ENCODE data around the gene KCP. TPM values are rescaled to one million over a fixed set of nuclear protein-coding genes. Genes with fewer than 3 reads are reported as not detected.
"Not testable (repeated sequence)": the region's sequence is repeated elsewhere in the genome, so short reads cannot be mapped to it uniquely, and the experiment has no call there.

The KCP gene
- total RNA-seq, 1 experiment from 2014 or later: 0.21 TPM

DNA sequence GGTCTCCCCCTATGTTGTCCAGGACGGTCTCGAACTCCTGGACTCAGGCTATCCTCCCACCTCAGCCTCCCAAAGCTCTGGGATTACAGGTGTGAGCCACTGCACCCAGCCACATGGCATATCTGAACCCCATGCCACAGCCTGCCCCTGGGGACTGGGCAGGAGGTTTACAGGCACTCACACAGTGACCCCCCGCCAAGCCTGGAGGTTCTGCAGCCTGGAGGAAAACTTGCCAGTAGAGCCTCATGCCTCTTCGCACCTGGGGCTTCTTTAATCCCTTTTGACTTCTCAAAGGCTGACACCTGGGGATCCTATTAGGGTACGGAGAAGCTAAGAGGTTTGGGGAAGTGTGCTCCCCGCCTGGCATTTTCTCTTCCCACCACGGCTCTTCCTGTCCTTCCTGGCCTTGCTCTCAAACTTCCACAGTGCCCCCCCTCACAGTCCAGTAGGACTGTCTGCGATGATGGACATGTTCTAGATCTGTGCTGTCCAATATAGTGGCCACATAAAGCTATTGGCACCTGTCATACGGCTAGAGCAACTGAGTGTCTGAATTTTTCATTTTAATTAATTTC is 11.4 kb upstream of the KCP start:
- DNase-seq (ENCODE audit: low spot score): no peak

- no peak for DNase-seq (ENCODE audit: low spot score)
Observed at GRCh38 chr7:128920913-128921582, 10.5 kb upstream of the KCP start.

GRCh38 chr7:128919881-128920799 is 9.6 kb upstream of the KCP start:
- no peak for DNase-seq (ENCODE audit: low spot score)

- no peak for DNase-seq (ENCODE audit: low spot score)
Observed at GRCh38 chr7:128919241-128919640, 8.7 kb upstream of the KCP start.

DNA sequence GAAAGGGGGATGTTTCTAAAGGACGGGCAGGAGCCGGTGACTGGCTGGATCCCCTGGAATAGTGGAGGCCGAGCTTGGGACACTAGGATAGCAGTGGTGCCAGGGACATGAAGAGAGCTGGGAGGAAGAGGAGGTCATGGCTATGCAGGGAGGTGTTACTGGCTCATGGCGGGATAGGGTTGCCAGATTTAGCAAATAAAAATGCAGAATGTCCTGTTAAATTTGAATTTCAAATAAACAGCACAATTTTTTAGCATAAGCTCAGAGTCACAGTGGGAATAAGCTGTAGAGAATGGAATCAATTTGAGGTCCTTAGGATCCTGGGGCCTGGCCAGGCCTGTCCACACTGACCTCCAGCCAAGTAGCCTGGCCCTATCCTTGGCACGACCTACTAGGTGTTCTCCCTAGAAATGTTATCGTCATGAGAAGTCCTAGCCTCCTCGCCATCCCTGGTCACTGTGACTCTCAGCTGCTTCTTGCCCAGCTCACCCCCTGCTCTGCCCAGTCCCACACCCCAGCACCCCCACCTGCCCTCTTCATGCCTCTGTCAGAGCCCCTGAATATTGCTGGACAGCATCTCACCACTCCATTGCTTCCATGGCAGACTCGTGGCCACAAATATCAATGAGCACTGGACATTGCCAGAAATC is 7.6 kb upstream of the KCP start:
- DNase-seq (ENCODE audit: low spot score): no peak

DNA sequence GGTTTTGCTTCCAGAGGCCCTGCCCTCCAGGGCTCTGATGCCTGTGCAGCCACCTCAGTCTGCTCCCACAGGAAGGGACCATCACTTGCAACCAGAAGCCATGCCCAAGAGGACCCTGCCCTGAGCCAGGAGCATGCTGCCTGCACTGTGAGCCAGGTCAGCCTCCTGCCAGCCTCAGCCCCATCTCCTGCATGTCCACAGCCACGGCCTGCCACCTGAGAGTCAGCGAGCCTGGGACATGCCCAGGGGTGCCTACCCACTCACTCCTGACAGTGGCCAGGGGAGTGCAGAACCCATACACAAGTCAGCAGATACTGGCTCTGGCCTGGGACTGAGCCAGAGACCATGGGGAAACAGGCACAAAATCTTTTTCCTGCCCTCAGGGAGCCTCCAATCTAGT is 6.6 kb upstream of the KCP start:
- no peak for DNase-seq (ENCODE audit: low spot score)

- no peak for DNase-seq (ENCODE audit: low spot score)
Observed at GRCh38 chr7:128916643-128916915, 6.1 kb upstream of the KCP start.

DNA sequence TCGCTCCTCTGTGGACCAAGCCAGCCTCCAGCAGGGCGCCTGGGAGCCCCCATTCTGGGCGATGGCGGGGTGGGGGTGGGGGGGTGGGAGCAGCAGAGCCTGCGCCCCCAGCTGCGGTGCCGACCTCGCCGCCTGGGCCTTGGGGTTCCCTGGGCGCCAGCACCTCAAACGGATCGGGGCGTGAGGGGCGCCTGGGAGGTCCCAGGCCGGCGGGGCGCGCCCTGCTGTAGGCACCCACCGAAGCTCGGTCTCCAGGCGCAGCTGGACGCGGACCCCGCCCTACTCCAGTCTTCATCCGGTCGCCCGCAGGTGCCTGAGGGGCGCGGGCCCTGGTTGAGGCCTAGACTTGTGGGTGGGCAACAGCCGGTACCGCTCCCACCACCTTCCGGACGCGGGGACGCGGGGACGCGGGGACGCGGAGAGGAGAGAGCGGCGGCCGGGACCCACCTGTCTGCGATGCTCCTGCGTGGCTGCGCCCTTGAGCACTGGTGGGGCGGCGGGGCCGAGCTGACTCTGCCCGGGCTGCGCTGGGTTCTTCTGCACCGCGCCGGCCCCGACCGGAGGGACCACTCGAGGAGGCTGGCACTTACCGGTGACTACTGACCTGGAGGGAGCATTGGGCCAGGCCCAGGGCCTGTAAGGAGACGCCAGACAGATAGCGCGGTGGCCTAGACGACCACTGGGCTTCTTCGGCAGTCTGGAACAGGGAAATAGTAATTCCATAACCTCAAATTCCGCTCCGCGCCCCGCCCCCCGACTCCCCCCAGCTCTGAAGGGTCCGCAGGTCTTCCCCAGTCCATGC is 5.5 kb upstream of the KCP start:
- DNase-seq (ENCODE audit: low spot score): no peak

GRCh38 chr7:128915271-128915819 is 4.8 kb upstream of the KCP start:
- no peak for DNase-seq (ENCODE audit: low spot score)

GRCh38 chr7:128914566-128915151 is 4.2 kb upstream of the KCP start:
- no peak for DNase-seq (ENCODE audit: low spot score)

- DNase-seq (ENCODE audit: low spot score): no peak
Observed at GRCh38 chr7:128913870-128914565, 3.5 kb upstream of the KCP start.

- DNase-seq (ENCODE audit: low spot score): not testable (repeated sequence)
Observed at GRCh38 chr7:128912709-128913495, 2.4 kb upstream of the KCP start.

- no peak for DNase-seq (ENCODE audit: low spot score)
Observed at GRCh38 chr7:128912281-128912680, 1.8 kb upstream of the KCP start.

GRCh38 chr7:128911423-128912031 is 1.0 kb upstream of the KCP start:
- no peak for DNase-seq (ENCODE audit: low spot score)

GRCh38 chr7:128909625-128910568 is 612 bp downstream of the KCP start:
- no peak for DNase-seq (ENCODE audit: low spot score)

DNA sequence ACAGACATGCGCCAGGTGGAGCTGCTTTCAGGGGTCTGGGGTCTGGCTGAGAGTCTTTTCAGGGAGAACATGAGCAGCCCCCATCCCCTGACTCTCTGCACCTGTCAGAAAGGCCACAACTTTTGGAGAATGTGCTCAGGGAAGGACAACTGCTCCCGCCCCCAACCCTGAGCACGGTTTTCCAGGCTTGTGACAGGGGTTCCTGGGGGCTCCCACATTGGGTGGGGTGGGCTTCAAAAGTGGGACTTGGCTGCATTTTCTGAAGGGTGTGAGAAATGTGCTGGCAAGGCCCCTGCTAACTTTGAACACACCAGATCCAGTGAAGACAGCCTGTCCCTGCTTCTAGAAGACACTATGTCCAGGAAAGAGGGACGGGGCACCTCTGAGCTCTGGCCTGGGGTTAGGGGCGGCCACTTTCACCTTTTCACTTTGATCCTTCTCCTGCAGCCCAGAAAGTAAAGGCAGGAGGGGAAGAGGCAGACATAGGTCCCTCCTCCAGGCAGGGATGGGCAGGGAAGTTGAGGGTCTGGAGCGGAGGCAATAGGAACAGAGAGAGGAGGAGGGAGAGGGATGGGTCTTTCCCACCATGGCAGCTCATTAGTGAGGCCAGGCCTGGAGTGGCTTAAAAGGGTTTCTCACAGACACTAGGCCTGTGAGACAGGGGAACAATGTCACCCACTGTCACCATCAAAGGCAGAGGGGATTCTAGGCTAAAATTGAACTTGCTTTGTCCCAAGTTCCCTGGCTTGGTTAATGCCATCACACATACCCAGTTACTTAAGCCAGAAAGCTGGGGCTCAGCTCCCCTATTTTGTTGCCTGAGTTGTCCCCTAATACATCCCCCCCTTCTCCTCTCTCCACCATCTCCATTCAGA is 1.5 kb downstream of the KCP start:
- DNase-seq (ENCODE audit: low spot score): no peak
